DOHH2 (cell line): ENCODE measurements around the gene BCAS1.

ENCODE experiments used
- H3F3A ChIP-seq: fragments of 200-600 bp; sonication (generic), shearing (Covaris generic); 2 replicates; pipeline ENCODE4 v1.6.0; 2016; ENCODE audit warnings: antibody characterized with exemption, mild to moderate bottlenecking; ENCODE audit not compliant: control insufficient read depth, insufficient read depth
- H3K27ac ChIP-seq: fragments of 200-600 bp; sonication (generic); 2 replicates; pipeline ENCODE4 v1.5.1; 2014; ENCODE audit warnings: low read depth, mild to moderate bottlenecking, low read length, moderate library complexity
- H3K27me3 ChIP-seq: fragments of 200-600 bp; sonication (generic); 2 replicates; pipeline ENCODE4 v1.6.1; 2014; ENCODE audit warnings: mild to moderate bottlenecking, low read length, mixed read lengths; ENCODE audit not compliant: control insufficient read depth
- H3K36me3 ChIP-seq: fragments of 200-600 bp; sonication (generic); 2 replicates; pipeline ENCODE4 v1.6.1; 2014; ENCODE audit warnings: mild to moderate bottlenecking, low read length, moderate library complexity, mixed read lengths; ENCODE audit not compliant: control insufficient read depth
- H3K4me1 ChIP-seq: fragments of 200-600 bp; sonication (generic); 2 replicates; pipeline ENCODE4 v1.6.1; 2014; ENCODE audit warnings: mild to moderate bottlenecking, low read length, mixed read lengths; ENCODE audit not compliant: control insufficient read depth
- H3K4me2 ChIP-seq: fragments of 200-600 bp; sonication (generic); 2 replicates; pipeline ENCODE4 v1.6.0; 2014; ENCODE audit warnings: mild to moderate bottlenecking, low read length, moderate library complexity
- H3K4me3 ChIP-seq: fragments of 200-600 bp; sonication (generic); 2 replicates; pipeline ENCODE4 v1.5.1; 2014; ENCODE audit warnings: mild to moderate bottlenecking, low read length, mixed read lengths
- H3K79me2 ChIP-seq: fragments of 200-600 bp; sonication (generic); 2 replicates; pipeline ENCODE4 v1.6.1; 2014; ENCODE audit warnings: mild to moderate bottlenecking, low read length, mixed read lengths; ENCODE audit not compliant: control insufficient read depth
- H3K9me2 ChIP-seq: fragments of 200-600 bp; sonication (generic); replicated peaks from 2 replicates; pipeline ENCODE4 v1.6.1; 2014; ENCODE audit warnings: mild to moderate bottlenecking, low read length, mixed read lengths; ENCODE audit not compliant: control insufficient read depth
- H3K9me3 ChIP-seq: fragments of 200-600 bp; sonication (generic); 2 replicates; pipeline ENCODE4 v1.6.1; 2014; ENCODE audit warnings: antibody characterized with exemption, low read length, mixed read lengths; ENCODE audit not compliant: control insufficient read depth, insufficient read depth
- H4K20me1 ChIP-seq: fragments of 200-600 bp; sonication (generic); 2 replicates; pipeline ENCODE4 v1.6.0; 2014; ENCODE audit warnings: low read depth, mild to moderate bottlenecking, antibody characterized with exemption, low read length, moderate library complexity; ENCODE audit not compliant: control insufficient read depth, insufficient read depth
- EZH2phosphoT487 ChIP-seq: fragments of 200-600 bp; sonication (generic); IDR thresholded peaks from 2 replicates; pipeline ENCODE4 v1.6.1; 2017; ENCODE audit warnings: borderline replicate concordance, mild to moderate bottlenecking, antibody characterized with exemption, low read length, moderate library complexity, mixed read lengths
- TF ChIP-seq, protein P1 (sequence below): fragments of 200-600 bp; sonication (generic); IDR thresholded peaks from one replicate; pipeline ENCODE4 v1.5.1; 2014; ENCODE audit warnings: antibody characterized with exemption, mild to moderate bottlenecking, low read depth, low read length; ENCODE audit not compliant: poor library complexity, severe bottlenecking

The BCAS1 gene

DNA sequence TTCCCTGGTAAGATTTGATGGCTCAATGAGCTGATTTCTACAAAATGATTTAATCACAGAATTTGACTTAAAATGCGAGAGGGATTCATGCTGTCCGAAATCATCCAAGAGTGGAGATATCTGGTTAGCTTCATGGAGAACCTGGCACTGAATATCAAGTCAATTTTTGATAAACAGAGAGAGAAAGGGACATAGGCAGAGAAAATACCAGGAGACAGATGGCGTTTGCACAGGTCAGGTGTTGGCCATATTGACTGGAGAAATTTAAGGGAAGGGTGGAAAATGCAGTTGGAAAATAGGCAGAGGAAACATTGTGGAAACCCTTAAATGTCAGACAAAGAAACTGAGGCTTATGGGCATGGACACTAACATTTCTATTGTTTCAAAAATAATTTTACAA, 47.0 kb downstream of the BCAS1 start:
- no peaks in the 10 kb centered on the region for H3K9me2 ChIP-seq
- H3K4me1 ChIP-seq = peaks cover 3% of the 10 kb centered on the region
- peaks cover 29% of the 10 kb centered on the region for H3K27me3 ChIP-seq
- no peak overlapping the region for H3K27ac ChIP-seq
- TF ChIP-seq, protein P1, sequence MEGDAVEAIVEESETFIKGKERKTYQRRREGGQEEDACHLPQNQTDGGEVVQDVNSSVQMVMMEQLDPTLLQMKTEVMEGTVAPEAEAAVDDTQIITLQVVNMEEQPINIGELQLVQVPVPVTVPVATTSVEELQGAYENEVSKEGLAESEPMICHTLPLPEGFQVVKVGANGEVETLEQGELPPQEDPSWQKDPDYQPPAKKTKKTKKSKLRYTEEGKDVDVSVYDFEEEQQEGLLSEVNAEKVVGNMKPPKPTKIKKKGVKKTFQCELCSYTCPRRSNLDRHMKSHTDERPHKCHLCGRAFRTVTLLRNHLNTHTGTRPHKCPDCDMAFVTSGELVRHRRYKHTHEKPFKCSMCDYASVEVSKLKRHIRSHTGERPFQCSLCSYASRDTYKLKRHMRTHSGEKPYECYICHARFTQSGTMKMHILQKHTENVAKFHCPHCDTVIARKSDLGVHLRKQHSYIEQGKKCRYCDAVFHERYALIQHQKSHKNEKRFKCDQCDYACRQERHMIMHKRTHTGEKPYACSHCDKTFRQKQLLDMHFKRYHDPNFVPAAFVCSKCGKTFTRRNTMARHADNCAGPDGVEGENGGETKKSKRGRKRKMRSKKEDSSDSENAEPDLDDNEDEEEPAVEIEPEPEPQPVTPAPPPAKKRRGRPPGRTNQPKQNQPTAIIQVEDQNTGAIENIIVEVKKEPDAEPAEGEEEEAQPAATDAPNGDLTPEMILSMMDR = no peak
- no peak for TF ChIP-seq EZH2phosphoT487
- no peak overlapping the region for H3K4me2 ChIP-seq
- H3F3A ChIP-seq = no peaks in the 10 kb centered on the region
- H3K9me3 ChIP-seq = no peaks in the 10 kb centered on the region
- H3K4me3 ChIP-seq = no peak overlapping the region
- H4K20me1 ChIP-seq = no peaks in the 10 kb centered on the region
- no peaks in the 10 kb centered on the region for H3K79me2 ChIP-seq
- H3K36me3 ChIP-seq = no peaks in the 10 kb centered on the region

- Histone ChIP-seq H3K27ac (no peak overlapping the region), H3K79me2 (no peaks in the 10 kb centered on the region), H3K4me2 (no peak overlapping the region), H3K4me3 (no peak overlapping the region), H3K4me1 (peaks cover 21% of the 10 kb centered on the region), H3K36me3 (no peaks in the 10 kb centered on the region), H3K27me3 (peaks cover 38% of the 10 kb centered on the region), H3K9me3 (no peaks in the 10 kb centered on the region), H4K20me1 (no peaks in the 10 kb centered on the region), H3F3A (peaks cover 6% of the 10 kb centered on the region), H3K9me2 (no peaks in the 10 kb centered on the region)
- TF ChIP-seq, protein P1 = no peak
- TF ChIP-seq EZH2phosphoT487 = no peak
Measured at GRCh38 chr20:54021446-54022235, 48.8 kb downstream of the BCAS1 start.

DNA sequence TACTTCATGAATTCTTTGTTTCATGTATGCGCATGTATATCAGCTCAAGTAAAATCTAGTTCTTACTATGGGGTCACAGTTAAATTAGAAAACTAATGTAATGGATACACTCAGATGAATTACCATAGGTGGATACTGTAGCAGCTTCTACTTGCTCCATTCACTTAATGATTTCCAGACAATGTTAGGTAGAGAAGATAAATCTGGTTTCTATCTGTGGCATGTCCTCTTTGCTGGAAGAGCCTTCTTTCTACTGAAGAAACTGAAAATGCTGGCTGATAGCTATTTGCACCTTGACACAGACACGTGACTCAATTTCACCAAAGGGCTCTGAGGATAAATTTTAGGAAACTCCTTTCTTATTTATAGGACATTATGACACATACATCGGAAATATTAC, 49.5 kb downstream of the BCAS1 start:
- Histone ChIP-seq H3K27me3 (peaks cover 46% of the 10 kb centered on the region), H4K20me1 (no peaks in the 10 kb centered on the region), H3K27ac (no peak overlapping the region), H3K4me1 (peaks cover 21% of the 10 kb centered on the region), H3K79me2 (no peaks in the 10 kb centered on the region), H3K4me2 (no peak overlapping the region), H3F3A (peaks cover 6% of the 10 kb centered on the region), H3K4me3 (no peak overlapping the region), H3K9me3 (no peaks in the 10 kb centered on the region), H3K9me2 (no peaks in the 10 kb centered on the region), H3K36me3 (no peaks in the 10 kb centered on the region)
- TF ChIP-seq, protein P1 = no peak
- TF ChIP-seq EZH2phosphoT487 = no peak
